NCI-H128 (cell line): Measurements from ENCODE around the gene INSM2.

Experiments
- DNase-seq: peaks from one replicate; lab custom pipeline; 2025; ENCODE audit not compliant: unreplicated experiment; lab: John Stamatoyannopoulos, UW

The INSM2 gene, protein sequence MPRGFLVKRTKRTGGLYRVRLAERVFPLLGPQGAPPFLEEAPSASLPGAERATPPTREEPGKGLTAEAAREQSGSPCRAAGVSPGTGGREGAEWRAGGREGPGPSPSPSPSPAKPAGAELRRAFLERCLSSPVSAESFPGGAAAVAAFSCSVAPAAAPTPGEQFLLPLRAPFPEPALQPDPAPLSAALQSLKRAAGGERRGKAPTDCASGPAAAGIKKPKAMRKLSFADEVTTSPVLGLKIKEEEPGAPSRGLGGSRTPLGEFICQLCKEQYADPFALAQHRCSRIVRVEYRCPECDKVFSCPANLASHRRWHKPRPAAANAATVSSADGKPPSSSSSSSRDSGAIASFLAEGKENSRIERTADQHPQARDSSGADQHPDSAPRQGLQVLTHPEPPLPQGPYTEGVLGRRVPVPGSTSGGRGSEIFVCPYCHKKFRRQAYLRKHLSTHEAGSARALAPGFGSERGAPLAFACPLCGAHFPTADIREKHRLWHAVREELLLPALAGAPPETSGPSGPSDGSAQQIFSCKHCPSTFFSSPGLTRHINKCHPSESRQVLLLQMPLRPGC

DNA sequence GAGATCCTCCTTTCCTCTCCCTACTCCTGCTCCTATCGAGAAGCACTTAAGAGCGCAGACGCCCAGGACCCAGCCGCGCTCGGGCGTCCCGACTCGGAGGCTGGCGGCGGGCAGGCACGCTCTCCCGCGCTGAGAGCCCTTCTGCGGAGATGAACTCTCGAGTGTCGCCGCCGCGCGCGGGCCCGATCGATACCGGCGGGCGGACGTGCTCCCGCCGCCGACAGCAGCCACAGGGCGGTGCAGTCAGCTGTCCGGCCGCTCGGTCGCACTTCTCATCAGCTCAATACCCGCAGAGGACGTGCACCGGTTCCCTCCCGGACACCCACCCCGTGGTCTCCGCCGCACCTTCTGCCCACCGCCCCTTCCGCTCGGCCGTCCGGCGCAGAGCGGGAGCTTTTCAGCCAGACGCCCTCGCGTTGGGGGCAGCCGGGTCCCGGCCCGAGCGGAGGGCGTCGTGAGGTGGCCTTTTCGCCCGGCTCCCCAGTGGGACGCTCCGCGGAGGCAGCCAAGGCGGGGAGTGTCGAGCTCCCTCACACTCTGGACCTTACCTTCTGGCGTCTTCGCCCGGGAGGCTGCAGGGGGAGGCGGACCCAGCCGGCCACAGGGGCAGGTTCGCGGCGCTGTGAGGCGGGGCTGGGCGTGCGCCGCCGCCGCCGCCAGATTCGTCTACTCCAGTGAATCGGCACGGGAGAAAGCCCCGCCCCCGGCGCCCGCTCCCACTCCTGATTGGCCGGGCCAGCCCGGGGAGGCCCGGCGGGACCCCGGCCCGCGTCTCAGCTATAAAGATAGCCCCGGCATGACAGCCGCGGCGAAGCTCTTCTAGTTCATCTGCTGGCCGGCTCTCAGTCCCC lies at the start of gene INSM2:
TSS of gene INSM2 (plus strand) at position 808 of the 851 bp plus-strand sequence. CDS start 89 bp downstream, outside the sequence.
- peak; percentile 72 for DNase-seq

DNA sequence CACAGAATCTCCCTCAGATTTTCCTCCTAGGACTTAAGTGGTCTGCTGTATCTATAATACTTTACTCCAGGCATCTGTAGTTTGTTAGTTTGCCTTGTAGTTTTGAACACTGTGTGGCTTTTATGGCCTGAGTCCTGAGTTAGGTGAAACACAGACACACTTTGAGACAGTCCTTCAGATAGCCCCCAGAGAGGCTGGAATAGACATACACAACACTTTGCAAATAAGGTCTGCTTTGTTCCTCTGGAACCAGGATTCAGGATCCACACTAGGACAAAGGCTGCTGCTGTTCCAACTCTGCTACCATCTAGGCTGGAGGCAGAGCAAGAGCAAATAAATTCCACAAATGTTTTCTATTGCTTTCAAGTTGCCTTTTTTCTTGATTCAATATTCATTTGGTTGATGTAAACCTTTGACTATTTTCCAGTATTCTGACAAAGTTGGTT lies 41.4 kb upstream of the INSM2 start:
- DNase-seq = no peak

DNA sequence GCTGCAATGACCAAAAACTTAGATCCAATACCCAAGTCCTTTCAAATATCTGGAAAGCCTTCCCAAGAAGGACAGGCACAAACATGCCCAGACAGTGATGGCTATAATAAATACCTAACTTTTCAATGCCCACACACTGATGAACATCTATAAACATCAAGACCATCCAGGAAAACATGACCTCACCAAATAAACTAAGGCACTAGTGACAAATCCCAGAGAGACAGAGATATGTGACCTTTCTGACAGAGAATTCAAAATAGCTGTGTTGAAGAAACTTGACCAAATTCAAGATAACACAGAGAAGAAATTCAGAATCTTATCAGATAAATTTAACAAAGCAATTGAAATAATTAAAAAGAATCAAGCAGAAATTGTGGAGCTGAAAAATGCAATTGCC lies 38.7 kb upstream of the INSM2 start:
- DNase-seq = no peak

- DNase-seq = no peak
These were observed 34.8 kb upstream of the INSM2 start for GRCh38 chr14:35499180-35499579.

GRCh38 chr14:35503646-35504045 lies 30.3 kb upstream of the INSM2 start:
- no peak for DNase-seq

DNA sequence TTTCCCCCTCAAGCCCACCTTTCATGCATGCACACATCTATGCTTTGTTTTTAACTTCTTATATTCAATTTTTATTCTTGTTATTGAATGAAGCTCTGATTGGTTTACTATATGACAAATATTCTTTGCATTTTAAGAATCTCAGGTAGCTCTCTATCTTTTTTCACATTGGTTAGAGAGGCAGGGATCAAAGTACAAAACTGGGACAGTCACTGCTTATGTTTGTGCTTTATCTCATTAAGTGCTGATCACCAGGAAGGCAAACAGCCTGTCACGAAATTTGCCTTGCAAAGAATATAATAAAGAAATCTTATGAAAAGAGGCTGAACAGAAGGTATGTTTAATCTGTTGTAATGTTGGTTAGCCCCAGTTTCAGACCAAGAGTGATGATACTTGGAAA lies 29.7 kb upstream of the INSM2 start:
- no peak for DNase-seq

GRCh38 chr14:35506461-35506860 lies 27.5 kb upstream of the INSM2 start:
- DNase-seq = no peak

DNA sequence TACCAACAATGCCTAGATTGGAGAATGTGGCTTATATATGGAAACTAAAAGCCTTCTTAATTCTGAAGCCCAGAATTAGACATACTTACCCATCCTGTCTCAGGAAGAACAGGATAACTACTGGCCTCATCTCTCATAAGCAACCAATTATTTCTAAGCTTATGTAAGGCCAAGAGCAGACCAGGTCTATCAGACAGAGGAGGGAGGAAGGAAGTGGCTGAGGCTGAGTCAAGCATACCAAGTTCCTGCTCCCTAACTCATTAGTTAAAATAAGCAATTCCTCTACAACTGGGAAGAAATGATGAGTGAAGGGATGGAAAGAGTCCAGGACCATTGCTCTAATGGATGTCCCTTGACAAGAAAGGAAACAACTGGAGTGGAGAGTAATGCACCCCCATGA lies 27.0 kb upstream of the INSM2 start:
- DNase-seq = no peak

- DNase-seq = peak; percentile 3
These were observed 24.1 kb upstream of the INSM2 start for GRCh38 chr14:35509846-35510245.

GRCh38 chr14:35512765-35513164 lies 21.2 kb upstream of the INSM2 start:
- no peak for DNase-seq

DNA sequence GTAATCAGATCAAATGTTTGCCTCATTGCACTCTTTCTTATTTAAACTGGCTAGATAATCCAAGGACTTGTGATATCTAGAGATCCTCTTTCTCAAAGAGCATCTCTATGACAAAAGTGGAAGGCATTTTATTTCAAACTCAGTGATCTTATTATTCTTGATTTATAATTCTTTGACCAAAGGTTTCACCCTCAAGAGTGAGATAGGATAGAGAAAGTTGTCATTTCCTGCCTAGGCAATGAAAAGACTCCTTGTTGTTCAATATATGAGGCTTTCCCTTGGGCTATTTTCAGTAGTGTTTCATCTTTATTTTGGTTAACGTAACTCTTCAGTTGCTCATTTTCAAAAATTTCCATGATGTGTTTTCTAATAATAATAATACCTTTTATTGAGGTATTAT lies 18.0 kb upstream of the INSM2 start:
- DNase-seq = no peak

- DNase-seq = no peak
These were observed 14.0 kb upstream of the INSM2 start for GRCh38 chr14:35519986-35520385.

- DNase-seq = no peak
These were observed 8.3 kb upstream of the INSM2 start for GRCh38 chr14:35525695-35526094.

- DNase-seq = no peak
These were observed 7.0 kb upstream of the INSM2 start for GRCh38 chr14:35526962-35527361.

- no peak for DNase-seq
These were observed 1.8 kb upstream of the INSM2 start for GRCh38 chr14:35531960-35532747.

- no peak for DNase-seq
These were observed 1.1 kb upstream of the INSM2 start for GRCh38 chr14:35532783-35533356.

GRCh38 chr14:35534208-35534872 lies 376 bp downstream of the INSM2 start:
- no peak for DNase-seq

GRCh38 chr14:35534873-35535482 lies 1.0 kb downstream of the INSM2 start:
- no peak for DNase-seq

- DNase-seq = no peak
These were observed 1.6 kb downstream of the INSM2 start for GRCh38 chr14:35535483-35536112.
